HepG2 (cell line): ENCODE results near the gene CELSR3. TPM values are rescaled to one million over a fixed set of nuclear protein-coding genes. Genes with fewer than 3 reads are reported as not detected.

Experiments
- AGO1 ChIP-seq: fragments of 200-400 bp; formaldehyde crosslinking; IDR thresholded peaks from 2 replicates; pipeline ENCODE4 v1.6.1; 2017; ENCODE audit warnings: mild to moderate bottlenecking, low read depth, low read length, moderate library complexity; ENCODE audit not compliant: poor library complexity, severe bottlenecking
- ATF7-NPFF ChIP-seq: sonication (generic); formaldehyde crosslinking; IDR thresholded peaks from 2 replicates; pipeline ENCODE4 v1.8.1; 2023; ENCODE audit warnings: mild to moderate bottlenecking, low read depth, missing genetic modification reagents, moderate library complexity
- CREM ChIP-seq, 2 experiments: sonication (generic) in 1 of 2; formaldehyde crosslinking in 1 of 2; IDR thresholded peaks; 2 replicates each; pipeline versions ENCODE4 v1.4.0 to v1.6.1; 2016 to 2020; ENCODE audit warnings: antibody characterized with exemption in 1 of 2, mild to moderate bottlenecking in 1 of 2, missing genetic modification reagents in 1 of 2
- FOSL2 ChIP-seq: sonication (generic); formaldehyde crosslinking; IDR thresholded peaks from 2 replicates; pipeline ENCODE4 v1.4.0; 2020; ENCODE audit warnings: missing genetic modification reagents
- FOXM1 ChIP-seq: sonication (generic); formaldehyde crosslinking; IDR thresholded peaks from 2 replicates; pipeline ENCODE4 v1.5.0; 2020; ENCODE audit warnings: missing genetic modification reagents
- HMG20B ChIP-seq: conservative IDR thresholded peaks from 2 replicates; pipeline ENCODE4 v1.6.1; 2016; ENCODE audit warnings: missing genetic modification reagents, missing compliant biosample characterization
- HOXA7 ChIP-seq: sonication (generic); formaldehyde crosslinking; IDR thresholded peaks from 2 replicates; pipeline ENCODE4 v1.8.1; 2022; ENCODE audit warnings: mild to moderate bottlenecking, missing genetic modification reagents, moderate library complexity
- SP2 ChIP-seq: sonication (generic); formaldehyde crosslinking; IDR thresholded peaks from 2 replicates; pipeline ENCODE4 v1.5.1; 2020; ENCODE audit warnings: mild to moderate bottlenecking, missing genetic modification reagents
- ZBTB38 ChIP-seq: sonication (generic); formaldehyde crosslinking; IDR thresholded peaks from 2 replicates; pipeline ENCODE4 v1.5.1; 2020; ENCODE audit warnings: mild to moderate bottlenecking, missing genetic modification reagents
- ZNF205 ChIP-seq: IDR thresholded peaks from 2 replicates; pipeline ENCODE4 v1.6.1; 2018; ENCODE audit warnings: missing biosample characterization, missing genetic modification reagents
- ZNF253 ChIP-seq: sonication (generic); formaldehyde crosslinking; IDR thresholded peaks from 2 replicates; pipeline ENCODE4 v1.8.0; 2022; ENCODE audit warnings: mild to moderate bottlenecking, missing genetic modification reagents, borderline replicate concordance
- ZNF264 ChIP-seq: sonication (generic); formaldehyde crosslinking; IDR thresholded peaks from 2 replicates; pipeline ENCODE4 v1.4.0; 2020; ENCODE audit warnings: missing genetic modification reagents
- ZNF326 ChIP-seq: sonication (generic); formaldehyde crosslinking; IDR thresholded peaks from 2 replicates; pipeline ENCODE4 v1.4.0; 2020; ENCODE audit warnings: missing genetic modification reagents, borderline replicate concordance
- ZNF383 ChIP-seq: sonication (generic); formaldehyde crosslinking; IDR thresholded peaks from 2 replicates; pipeline ENCODE4 v1.4.0; 2020; ENCODE audit warnings: missing genetic modification reagents, mild to moderate bottlenecking, borderline replicate concordance
- polyA plus RNA-seq, 8 experiments: library from polyadenylated mRNA; depleted of rRNA in 3 of 8; stranded (reverse) in 7 of 8; unstranded in 1 of 8; fragments of >200 nt; fragmentation: Illumina TruSeq in 4 of 8; extraction: Trizol in 4 of 8; gene quantifications; 2 replicates each; pipeline versions ENCODE4 v1.2.1 to v1.2.3, GENCODE V29; 2011 to 2016; ENCODE audit warnings: low read depth in 4 of 8, missing spikeins in 1 of 8, mixed read lengths in 1 of 8; ENCODE audit not compliant: insufficient read depth in 1 of 8
- total RNA-seq, 5 experiments: library from RNA; depleted of rRNA; stranded (reverse); fragments of >200 nt; fragmentation: Illumina TruSeq; extraction: Trizol; gene quantifications; 2 replicates each; pipeline ENCODE4 v1.2.3, GENCODE V29; 2016; ENCODE audit warnings: low read depth in 1 of 5
- TF ChIP-seq, protein P1 (sequence below): sonication (generic); formaldehyde crosslinking; conservative IDR thresholded peaks from 2 replicates; pipeline ENCODE4 v1.4.0; 2020; ENCODE audit warnings: missing genetic modification reagents
- TF ChIP-seq, protein P2 (sequence below): sonication (generic); formaldehyde crosslinking; conservative IDR thresholded peaks from 2 replicates; pipeline ENCODE4 v1.4.0; 2020; ENCODE audit warnings: missing genetic modification reagents
- TF ChIP-seq, protein P3 (sequence below): sonication (generic); formaldehyde crosslinking; IDR thresholded peaks from 2 replicates; pipeline ENCODE4 v1.4.0; 2020; ENCODE audit warnings: missing genetic modification reagents, borderline replicate concordance
- TF ChIP-seq, protein P4 (sequence below): IDR thresholded peaks from 2 replicates; pipeline ENCODE4 v1.6.1; 2016; ENCODE audit warnings: low read depth, borderline replicate concordance
- TF ChIP-seq, protein P5 (sequence below): sonication (generic); formaldehyde crosslinking; IDR thresholded peaks from 2 replicates; pipeline ENCODE4 v1.5.0; 2020; ENCODE audit warnings: missing genetic modification reagents

CELSR3 gene
- total and polyA plus RNA-seq, 2 of the 13 experiments (the other 11 are each of a cell fraction or from before 2014, with no cell fraction given): 5.4 to 6.7 TPM

DNA sequence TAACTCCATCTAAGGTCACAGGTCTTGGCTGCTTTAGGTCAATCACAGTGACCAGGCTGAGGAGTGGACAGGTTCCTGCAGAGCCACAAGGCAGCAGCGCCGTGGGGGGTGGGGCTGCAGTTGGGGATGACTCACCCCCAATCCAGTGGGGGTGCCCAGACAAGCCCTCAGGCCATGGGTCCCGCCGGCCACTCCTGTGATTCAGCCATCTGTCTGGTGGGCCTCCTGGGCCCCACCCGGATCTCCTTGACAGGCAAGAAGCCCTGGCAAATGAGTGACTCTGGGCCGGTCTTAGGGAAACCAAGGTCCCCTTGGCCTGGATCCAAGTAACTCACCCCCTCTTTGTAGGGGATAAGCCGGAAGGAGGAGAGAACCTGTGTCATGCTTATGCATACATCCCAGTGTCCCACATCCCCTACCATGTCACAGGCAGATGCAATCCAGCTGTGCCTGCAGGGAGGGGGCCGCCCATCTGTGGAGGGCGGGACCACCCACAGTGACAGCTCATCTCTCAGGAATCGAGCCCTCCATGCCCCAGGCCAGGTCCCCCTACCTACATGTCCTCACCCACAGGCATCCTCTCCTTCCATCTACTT lies 67.1 kb downstream of the CELSR3 start (continued):
- TF ChIP-seq, protein P1, sequence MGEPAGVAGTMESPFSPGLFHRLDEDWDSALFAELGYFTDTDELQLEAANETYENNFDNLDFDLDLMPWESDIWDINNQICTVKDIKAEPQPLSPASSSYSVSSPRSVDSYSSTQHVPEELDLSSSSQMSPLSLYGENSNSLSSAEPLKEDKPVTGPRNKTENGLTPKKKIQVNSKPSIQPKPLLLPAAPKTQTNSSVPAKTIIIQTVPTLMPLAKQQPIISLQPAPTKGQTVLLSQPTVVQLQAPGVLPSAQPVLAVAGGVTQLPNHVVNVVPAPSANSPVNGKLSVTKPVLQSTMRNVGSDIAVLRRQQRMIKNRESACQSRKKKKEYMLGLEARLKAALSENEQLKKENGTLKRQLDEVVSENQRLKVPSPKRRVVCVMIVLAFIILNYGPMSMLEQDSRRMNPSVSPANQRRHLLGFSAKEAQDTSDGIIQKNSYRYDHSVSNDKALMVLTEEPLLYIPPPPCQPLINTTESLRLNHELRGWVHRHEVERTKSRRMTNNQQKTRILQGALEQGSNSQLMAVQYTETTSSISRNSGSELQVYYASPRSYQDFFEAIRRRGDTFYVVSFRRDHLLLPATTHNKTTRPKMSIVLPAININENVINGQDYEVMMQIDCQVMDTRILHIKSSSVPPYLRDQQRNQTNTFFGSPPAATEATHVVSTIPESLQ: no peak
- TF ChIP-seq, protein P2, sequence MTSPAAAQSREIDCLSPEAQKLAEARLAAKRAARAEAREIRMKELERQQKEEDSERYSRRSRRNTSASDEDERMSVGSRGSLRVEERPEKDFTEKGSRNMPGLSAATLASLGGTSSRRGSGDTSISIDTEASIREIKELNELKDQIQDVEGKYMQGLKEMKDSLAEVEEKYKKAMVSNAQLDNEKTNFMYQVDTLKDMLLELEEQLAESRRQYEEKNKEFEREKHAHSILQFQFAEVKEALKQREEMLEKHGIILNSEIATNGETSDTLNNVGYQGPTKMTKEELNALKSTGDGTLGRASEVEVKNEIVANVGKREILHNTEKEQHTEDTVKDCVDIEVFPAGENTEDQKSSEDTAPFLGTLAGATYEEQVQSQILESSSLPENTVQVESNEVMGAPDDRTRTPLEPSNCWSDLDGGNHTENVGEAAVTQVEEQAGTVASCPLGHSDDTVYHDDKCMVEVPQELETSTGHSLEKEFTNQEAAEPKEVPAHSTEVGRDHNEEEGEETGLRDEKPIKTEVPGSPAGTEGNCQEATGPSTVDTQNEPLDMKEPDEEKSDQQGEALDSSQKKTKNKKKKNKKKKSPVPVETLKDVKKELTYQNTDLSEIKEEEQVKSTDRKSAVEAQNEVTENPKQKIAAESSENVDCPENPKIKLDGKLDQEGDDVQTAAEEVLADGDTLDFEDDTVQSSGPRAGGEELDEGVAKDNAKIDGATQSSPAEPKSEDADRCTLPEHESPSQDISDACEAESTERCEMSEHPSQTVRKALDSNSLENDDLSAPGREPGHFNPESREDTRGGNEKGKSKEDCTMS (CRISPR knock-in tag): no peak
- TF ChIP-seq HOXA7 (CRISPR knock-in tag) (no peak), HMG20B (CRISPR knock-in tag) (no peak), ZNF253 (CRISPR knock-in tag) (no peak), ZNF264 (CRISPR knock-in tag) (no peak), FOSL2 (peak; percentile 79), AGO1 (peak; percentile 41), FOXM1 (CRISPR knock-in tag) (no peak), ZNF205 (CRISPR knock-in tag) (no peak), ZNF383 (CRISPR knock-in tag) (no peak), ATF7-NPFF (no peak), ZNF326 (CRISPR knock-in tag) (no peak), SP2 (CRISPR knock-in tag) (no peak), ZBTB38 (no peak), CREM (IDR thresholded peaks at IDR 0.05) (no peak), CREM (CRISPR knock-in tag; IDR thresholded peaks at IDR 0.05) (no peak)
- TF ChIP-seq, protein P3, sequence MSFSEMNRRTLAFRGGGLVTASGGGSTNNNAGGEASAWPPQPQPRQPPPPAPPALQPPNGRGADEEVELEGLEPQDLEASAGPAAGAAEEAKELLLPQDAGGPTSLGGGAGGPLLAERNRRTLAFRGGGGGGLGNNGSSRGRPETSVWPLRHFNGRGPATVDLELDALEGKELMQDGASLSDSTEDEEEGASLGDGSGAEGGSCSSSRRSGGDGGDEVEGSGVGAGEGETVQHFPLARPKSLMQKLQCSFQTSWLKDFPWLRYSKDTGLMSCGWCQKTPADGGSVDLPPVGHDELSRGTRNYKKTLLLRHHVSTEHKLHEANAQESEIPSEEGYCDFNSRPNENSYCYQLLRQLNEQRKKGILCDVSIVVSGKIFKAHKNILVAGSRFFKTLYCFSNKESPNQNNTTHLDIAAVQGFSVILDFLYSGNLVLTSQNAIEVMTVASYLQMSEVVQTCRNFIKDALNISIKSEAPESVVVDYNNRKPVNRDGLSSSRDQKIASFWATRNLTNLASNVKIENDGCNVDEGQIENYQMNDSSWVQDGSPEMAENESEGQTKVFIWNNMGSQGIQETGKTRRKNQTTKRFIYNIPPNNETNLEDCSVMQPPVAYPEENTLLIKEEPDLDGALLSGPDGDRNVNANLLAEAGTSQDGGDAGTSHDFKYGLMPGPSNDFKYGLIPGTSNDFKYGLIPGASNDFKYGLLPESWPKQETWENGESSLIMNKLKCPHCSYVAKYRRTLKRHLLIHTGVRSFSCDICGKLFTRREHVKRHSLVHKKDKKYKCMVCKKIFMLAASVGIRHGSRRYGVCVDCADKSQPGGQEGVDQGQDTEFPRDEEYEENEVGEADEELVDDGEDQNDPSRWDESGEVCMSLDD (CRISPR knock-in tag): peak; percentile 72; the same call in 1 of the 2 replicates
- TF ChIP-seq, protein P4, sequence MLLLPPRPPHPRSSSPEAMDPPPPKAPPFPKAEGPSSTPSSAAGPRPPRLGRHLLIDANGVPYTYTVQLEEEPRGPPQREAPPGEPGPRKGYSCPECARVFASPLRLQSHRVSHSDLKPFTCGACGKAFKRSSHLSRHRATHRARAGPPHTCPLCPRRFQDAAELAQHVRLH: no peak
- TF ChIP-seq, protein P5, sequence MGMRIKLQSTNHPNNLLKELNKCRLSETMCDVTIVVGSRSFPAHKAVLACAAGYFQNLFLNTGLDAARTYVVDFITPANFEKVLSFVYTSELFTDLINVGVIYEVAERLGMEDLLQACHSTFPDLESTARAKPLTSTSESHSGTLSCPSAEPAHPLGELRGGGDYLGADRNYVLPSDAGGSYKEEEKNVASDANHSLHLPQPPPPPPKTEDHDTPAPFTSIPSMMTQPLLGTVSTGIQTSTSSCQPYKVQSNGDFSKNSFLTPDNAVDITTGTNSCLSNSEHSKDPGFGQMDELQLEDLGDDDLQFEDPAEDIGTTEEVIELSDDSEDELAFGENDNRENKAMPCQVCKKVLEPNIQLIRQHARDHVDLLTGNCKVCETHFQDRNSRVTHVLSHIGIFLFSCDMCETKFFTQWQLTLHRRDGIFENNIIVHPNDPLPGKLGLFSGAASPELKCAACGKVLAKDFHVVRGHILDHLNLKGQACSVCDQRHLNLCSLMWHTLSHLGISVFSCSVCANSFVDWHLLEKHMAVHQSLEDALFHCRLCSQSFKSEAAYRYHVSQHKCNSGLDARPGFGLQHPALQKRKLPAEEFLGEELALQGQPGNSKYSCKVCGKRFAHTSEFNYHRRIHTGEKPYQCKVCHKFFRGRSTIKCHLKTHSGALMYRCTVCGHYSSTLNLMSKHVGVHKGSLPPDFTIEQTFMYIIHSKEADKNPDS (CRISPR knock-in tag): no peak
